Measurements from ENCODE around the gene DNAJB6.

The DNAJB6 gene

GRCh38 chr7:157432541-157432956 is 95.7 kb downstream of the DNAJB6 start:
- Histone ChIP-seq H3K9me3 (no peaks in the 10 kb centered on the region), H3K4me3 (ENCODE audit: low read depth, low read length) (peak overlapping the region; percentile 56), H3K27me3 (no peaks in the 10 kb centered on the region), H3K36me3 (no peaks in the 10 kb centered on the region), H3K4me1 (no peaks in the 10 kb centered on the region)
- peak; percentile 78 for DNase-seq
- TF ChIP-seq, protein P1, sequence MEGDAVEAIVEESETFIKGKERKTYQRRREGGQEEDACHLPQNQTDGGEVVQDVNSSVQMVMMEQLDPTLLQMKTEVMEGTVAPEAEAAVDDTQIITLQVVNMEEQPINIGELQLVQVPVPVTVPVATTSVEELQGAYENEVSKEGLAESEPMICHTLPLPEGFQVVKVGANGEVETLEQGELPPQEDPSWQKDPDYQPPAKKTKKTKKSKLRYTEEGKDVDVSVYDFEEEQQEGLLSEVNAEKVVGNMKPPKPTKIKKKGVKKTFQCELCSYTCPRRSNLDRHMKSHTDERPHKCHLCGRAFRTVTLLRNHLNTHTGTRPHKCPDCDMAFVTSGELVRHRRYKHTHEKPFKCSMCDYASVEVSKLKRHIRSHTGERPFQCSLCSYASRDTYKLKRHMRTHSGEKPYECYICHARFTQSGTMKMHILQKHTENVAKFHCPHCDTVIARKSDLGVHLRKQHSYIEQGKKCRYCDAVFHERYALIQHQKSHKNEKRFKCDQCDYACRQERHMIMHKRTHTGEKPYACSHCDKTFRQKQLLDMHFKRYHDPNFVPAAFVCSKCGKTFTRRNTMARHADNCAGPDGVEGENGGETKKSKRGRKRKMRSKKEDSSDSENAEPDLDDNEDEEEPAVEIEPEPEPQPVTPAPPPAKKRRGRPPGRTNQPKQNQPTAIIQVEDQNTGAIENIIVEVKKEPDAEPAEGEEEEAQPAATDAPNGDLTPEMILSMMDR (IDR thresholded peaks at IDR 0.05; ENCODE audit: low read depth, low read length), result no peak

DNA sequence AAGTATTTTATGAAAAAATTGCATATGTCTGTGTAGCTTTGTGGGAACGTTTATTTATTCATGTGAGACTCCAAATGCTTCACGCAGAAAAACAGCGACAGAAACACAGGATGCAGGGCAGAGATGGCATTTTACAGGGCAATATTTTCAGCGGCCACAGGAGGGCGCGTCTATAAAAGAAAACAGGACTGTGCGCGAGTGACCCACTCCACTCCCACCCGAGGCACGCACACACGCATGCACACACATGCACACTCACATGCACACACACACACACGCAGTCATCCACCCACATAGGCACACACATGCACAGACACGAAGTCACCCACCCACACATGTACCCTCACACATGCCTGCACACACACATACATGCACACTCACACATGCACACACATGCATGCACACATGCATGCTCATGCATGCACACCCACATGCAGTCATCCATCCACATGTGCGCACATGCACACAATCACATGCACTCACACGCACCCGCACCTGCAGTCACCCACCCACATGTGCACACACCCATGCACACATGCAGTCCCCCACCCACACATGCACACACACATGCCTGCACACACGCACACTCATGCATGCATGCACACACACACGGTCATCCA is 96.3 kb downstream of the DNAJB6 start:
- TF ChIP-seq, protein P1 (IDR thresholded peaks at IDR 0.05; ENCODE audit: low read depth, low read length), result peak; percentile 75
- Histone ChIP-seq H3K36me3 (no peaks in the 10 kb centered on the region), H3K27me3 (no peaks in the 10 kb centered on the region), H3K4me3 (ENCODE audit: low read depth, low read length) (peak overlapping the region; percentile 56), H3K4me1 (no peaks in the 10 kb centered on the region), H3K9me3 (no peaks in the 10 kb centered on the region)
- DNase-seq, result peak; percentile 51

- no peak for DNase-seq
- Histone ChIP-seq H3K36me3 (no peaks in the 10 kb centered on the region), H3K27me3 (no peaks in the 10 kb centered on the region), H3K9me3 (no peaks in the 10 kb centered on the region), H3K4me1 (no peaks in the 10 kb centered on the region), H3K4me3 (ENCODE audit: low read depth, low read length) (no peak overlapping the region)
- TF ChIP-seq, protein P1 (IDR thresholded peaks at IDR 0.05; ENCODE audit: low read depth, low read length), result no peak
Measured at GRCh38 chr7:157433628-157434027, 96.8 kb downstream of the DNAJB6 start.

DNA sequence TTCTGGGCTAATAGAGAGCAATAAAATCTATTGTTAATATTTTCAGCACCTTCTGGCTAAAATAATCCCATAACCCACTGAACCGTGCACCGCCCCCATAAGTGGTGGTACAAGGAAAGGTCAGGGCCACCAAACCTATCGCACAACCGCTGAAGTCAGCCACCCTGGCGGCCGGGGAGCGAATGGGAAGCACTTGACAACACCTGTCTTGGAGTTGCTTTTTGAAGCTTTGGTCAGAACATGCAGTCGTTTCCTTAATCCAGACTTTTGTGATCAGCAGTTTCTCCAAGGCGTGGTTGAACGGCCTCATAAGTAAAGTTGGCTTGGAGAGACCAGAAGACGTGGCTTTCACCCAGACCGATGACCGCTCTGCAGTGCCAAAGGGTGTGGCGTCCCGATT is 97.4 kb downstream of the DNAJB6 start:
- H3K36me3 ChIP-seq, result no peaks in the 10 kb centered on the region

DNA sequence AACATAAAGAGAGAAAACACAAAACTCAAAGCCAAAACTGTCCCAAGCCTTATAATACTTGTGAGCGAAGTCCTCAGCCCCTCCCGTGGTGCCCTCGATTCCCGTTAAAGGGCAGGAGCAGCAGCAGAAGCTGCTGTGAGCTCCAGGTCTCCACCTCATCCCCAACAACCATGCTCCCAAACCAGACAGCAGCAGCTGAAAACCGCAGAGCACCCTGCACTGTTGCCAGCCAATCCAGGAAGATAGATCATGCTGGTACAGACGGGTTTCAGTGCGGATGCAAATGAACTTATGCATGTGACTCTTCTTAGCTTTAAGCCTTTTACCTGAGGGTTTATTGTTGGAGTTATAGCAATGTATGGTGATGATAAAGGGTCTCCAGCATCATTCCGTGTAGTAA is 97.9 kb downstream of the DNAJB6 start:
- Histone ChIP-seq H3K27me3 (no peaks in the 10 kb centered on the region), H3K4me1 (no peaks in the 10 kb centered on the region), H3K4me3 (ENCODE audit: low read depth, low read length) (no peak overlapping the region), H3K9me3 (no peaks in the 10 kb centered on the region), H3K36me3 (no peaks in the 10 kb centered on the region)
- DNase-seq, result no peak
- TF ChIP-seq, protein P1 (IDR thresholded peaks at IDR 0.05; ENCODE audit: low read depth, low read length), result no peak

More for the DNA sequence above, 97.4 kb downstream of the DNAJB6 start:
- H3K27me3 ChIP-seq, result no peaks in the 10 kb centered on the region
- DNase-seq, result no peak
- H3K9me3 ChIP-seq, result no peaks in the 10 kb centered on the region
- no peak overlapping the region for H3K4me3 ChIP-seq (ENCODE audit: low read depth, low read length)
- H3K4me1 ChIP-seq, result no peaks in the 10 kb centered on the region
- TF ChIP-seq, protein P1 (IDR thresholded peaks at IDR 0.05; ENCODE audit: low read depth, low read length), result no peak

GRCh38 chr7:157436076-157436475 is 99.3 kb downstream of the DNAJB6 start:
- Histone ChIP-seq H3K27me3 (no peaks in the 10 kb centered on the region), H3K36me3 (no peaks in the 10 kb centered on the region), H3K9me3 (no peaks in the 10 kb centered on the region), H3K4me3 (ENCODE audit: low read depth, low read length) (no peak overlapping the region), H3K4me1 (no peaks in the 10 kb centered on the region)
- DNase-seq, result no peak
- TF ChIP-seq, protein P1 (IDR thresholded peaks at IDR 0.05; ENCODE audit: low read depth, low read length), result no peak
